Left lung (tissue), 10 donors: ENCODE data around the gene PRRG4. TPM values are rescaled to one million over a fixed set of nuclear protein-coding genes. Genes with fewer than 3 reads are reported as not detected.

Experiments used
- ATAC-seq: fragments of 200-7000 bp; cut with Tn5 transposase; one replicate; pipeline ENCODE4 v1.9.1; 2020; ENCODE audit warnings: moderate library complexity
- DNase-seq, 4 donors: peaks; one replicate each; pipeline ENCODE4 v3.0.0-alpha.2; 2013 to 2020
- H3K27ac ChIP-seq, 2 donors: fragments of 200-600 bp; sonication (generic) in 1 of 2; one replicate each; pipeline versions ENCODE4 v1.5.0 to v1.8.0; 2020 to 2021
- H3K27me3 ChIP-seq, 2 donors: fragments of 200-600 bp; sonication (generic) in 1 of 2; one replicate each; pipeline versions ENCODE4 v1.5.0 to v1.8.0; 2020 to 2021
- H3K36me3 ChIP-seq, 2 donors: fragments of 200-600 bp; sonication (generic) in 1 of 2; one replicate each; pipeline versions ENCODE4 v1.5.0 to v1.8.0; 2020 to 2021
- H3K4me1 ChIP-seq, 2 donors: fragments of 200-600 bp; one replicate each; pipeline ENCODE4 v1.8.0; 2021
- H3K4me3 ChIP-seq, 2 donors: fragments of 200-600 bp; sonication (generic) in 1 of 2; one replicate each; pipeline versions ENCODE4 v1.5.0 to v1.8.0; 2020 to 2021; ENCODE audit warnings: mild to moderate bottlenecking in 1 of 2
- H3K9me3 ChIP-seq, 2 donors: fragments of 200-600 bp; sonication (generic) in 1 of 2; one replicate each; pipeline versions ENCODE4 v1.5.0 to v1.8.0; 2020 to 2021
- intact Hi-C, 2 donors: fragments of 100-400 bp; cut with DNase I; formaldehyde crosslinking; loops; one replicate each; pipeline versions ENCODE4 v1.11.2 to v1.14.2; 2022
- polyA plus RNA-seq, 6 donors: library from polyadenylated mRNA; unstranded; fragments of 120-200 nt; gene quantifications; one replicate each; pipeline ENCODE4 v1.2.1, GENCODE V29; 2013; ENCODE audit not compliant: insufficient read length in 6 of 6
- total RNA-seq, 2 donors: library from RNA; stranded (reverse); fragmentation: NEBNext Ultra II Directional; extraction: Animal tissue kit (Norgen Biotek cat#: 25700); gene quantifications; one replicate each; pipeline ENCODE4 v1.2.1, GENCODE V29; 2021
- TF ChIP-seq, protein P1 (sequence below), 2 donors: fragments of 200-600 bp; sonication (generic) in 1 of 2; IDR thresholded peaks; one replicate each; pipeline versions ENCODE4 v1.5.0 to v1.8.0; 2021; ENCODE audit warnings: antibody characterized with exemption in 2 of 2
- donor health status: DM: no; HTN: yes; CAD: no.
- donor health status: DM: no; HTN: no; CAD: no.

PRRG4 gene
- total and polyA plus RNA-seq, 8 donors, result 1.3 to 14.2 (median 2.4) TPM

DNA sequence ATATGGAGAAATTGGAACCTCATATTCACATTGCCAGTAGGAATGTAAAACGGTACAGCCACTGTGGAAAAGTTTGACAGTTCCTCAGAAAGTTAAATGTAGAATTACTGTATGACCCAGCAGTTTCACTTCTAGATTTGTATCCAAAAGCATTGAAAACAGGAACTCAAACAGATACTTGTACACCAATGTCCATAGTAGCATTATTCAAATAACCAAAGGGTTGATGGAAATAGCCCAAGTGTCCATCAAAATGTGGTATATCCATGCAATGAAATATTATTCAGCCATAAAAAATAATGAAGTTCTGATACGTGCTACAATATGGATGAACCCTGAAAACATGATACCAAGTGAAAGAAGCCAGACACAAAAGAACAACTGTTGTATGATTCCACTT is 17.8 kb downstream of the PRRG4 start:
- Histone ChIP-seq H3K27me3 (no peaks in the 10 kb centered on the region), H3K4me1 (peaks cover 0 to 20% of the 10 kb centered on the region in 2 donors), H3K9me3 (no peaks in the 10 kb centered on the region), H3K27ac (no peak overlapping the region), H3K36me3 (no peaks in the 10 kb centered on the region), H3K4me3 (no peak overlapping the region)
- TF ChIP-seq, protein P1, sequence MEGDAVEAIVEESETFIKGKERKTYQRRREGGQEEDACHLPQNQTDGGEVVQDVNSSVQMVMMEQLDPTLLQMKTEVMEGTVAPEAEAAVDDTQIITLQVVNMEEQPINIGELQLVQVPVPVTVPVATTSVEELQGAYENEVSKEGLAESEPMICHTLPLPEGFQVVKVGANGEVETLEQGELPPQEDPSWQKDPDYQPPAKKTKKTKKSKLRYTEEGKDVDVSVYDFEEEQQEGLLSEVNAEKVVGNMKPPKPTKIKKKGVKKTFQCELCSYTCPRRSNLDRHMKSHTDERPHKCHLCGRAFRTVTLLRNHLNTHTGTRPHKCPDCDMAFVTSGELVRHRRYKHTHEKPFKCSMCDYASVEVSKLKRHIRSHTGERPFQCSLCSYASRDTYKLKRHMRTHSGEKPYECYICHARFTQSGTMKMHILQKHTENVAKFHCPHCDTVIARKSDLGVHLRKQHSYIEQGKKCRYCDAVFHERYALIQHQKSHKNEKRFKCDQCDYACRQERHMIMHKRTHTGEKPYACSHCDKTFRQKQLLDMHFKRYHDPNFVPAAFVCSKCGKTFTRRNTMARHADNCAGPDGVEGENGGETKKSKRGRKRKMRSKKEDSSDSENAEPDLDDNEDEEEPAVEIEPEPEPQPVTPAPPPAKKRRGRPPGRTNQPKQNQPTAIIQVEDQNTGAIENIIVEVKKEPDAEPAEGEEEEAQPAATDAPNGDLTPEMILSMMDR (IDR thresholded peaks at IDR 0.05), result no peak
- intact Hi-C loops, result no loop called here
- DNase-seq, result no peak
- no peak for ATAC-seq

DNA sequence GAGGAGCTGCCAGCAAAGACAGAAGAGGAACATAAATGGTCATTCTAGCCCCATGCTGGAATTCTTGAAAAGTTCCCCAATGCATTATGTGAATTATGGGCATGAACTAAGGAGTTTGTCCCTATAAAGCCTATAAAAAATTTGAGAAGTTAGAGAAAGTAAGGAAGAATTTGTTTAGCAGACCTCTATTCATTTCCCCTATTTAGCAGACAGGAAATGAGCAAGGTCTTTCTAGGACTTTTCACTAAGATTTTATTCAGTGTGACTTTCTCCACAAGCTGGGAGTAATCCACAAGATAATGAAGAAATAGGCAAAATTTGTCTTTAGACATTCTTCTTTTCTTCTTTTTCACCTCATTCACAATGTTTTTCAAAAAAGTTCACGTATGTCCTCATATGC is 20.0 kb downstream of the PRRG4 start:
- TF ChIP-seq, protein P1 (IDR thresholded peaks at IDR 0.05), result no peak
- H3K9me3 ChIP-seq, result no peaks in the 10 kb centered on the region
- peaks cover 0 to 20% of the 10 kb centered on the region in 2 donors for H3K4me1 ChIP-seq
- no peak overlapping the region for H3K27ac ChIP-seq
- intact Hi-C loops, result no loop called here
- no peak for DNase-seq
- no peaks in the 10 kb centered on the region for H3K27me3 ChIP-seq
- H3K4me3 ChIP-seq, result no peak overlapping the region
- H3K36me3 ChIP-seq, result peaks cover 0 to 12% of the 10 kb centered on the region in 2 donors
- no peak for ATAC-seq

DNA sequence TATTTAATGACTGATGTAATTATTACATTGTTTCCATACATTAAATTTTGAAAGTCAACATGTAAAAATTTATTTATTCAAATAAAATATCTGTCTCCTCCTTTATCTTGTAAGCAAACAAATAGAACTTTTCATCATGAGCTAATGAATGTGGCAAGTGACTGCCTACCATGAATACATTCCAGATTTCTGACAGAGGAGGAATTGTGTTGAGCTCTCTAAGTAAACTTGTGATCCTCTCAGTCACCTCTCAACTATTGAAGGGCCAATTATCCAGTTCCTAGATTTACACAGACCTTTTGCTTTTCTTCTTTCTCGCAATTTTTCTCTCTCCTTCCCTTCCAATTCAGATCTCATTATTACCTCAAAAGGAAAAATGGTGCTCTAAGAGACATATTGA is 21.5 kb downstream of the PRRG4 start:
- DNase-seq (no peak), ATAC-seq (no peak)

DNA sequence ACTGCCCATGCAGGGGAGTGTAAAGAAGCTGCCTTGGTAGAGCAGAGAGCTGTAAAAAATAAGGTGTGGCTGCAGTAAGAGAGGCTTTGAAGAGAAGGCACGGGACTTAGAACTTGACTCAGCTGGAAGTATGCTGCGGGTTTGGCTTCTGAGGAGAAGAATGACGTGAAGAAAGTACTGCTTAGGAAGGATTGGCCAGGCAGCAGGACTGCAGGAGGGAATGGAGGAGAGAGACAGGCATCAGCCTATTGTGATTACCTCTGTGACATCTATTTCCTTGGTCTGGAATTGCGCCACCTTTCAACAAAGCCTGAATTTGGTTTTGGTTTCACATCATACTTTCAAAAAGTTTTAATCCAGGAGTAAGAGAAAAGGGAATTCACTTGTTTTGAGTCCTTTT is 22.5 kb downstream of the PRRG4 start:
- intact Hi-C loops, result no loop called here
- Histone ChIP-seq H3K27me3 (no peaks in the 10 kb centered on the region), H3K9me3 (no peaks in the 10 kb centered on the region), H3K36me3 (peaks cover 0 to 12% of the 10 kb centered on the region in 2 donors), H3K27ac (peak overlapping the region in 1 of 2 donors; percentile 48), H3K4me3 (no peak overlapping the region), H3K4me1 (peaks cover 0 to 20% of the 10 kb centered on the region in 2 donors)
- DNase-seq, result peak in 2 of 4 donors; percentile 7 to 38
- TF ChIP-seq, protein P1 (IDR thresholded peaks at IDR 0.05), result no peak
- ATAC-seq, result peak; percentile 98

More for the DNA sequence above, 21.5 kb downstream of the PRRG4 start:
- Histone ChIP-seq H3K36me3 (peaks cover 0 to 12% of the 10 kb centered on the region in 2 donors), H3K4me3 (no peak overlapping the region), H3K9me3 (no peaks in the 10 kb centered on the region), H3K27me3 (no peaks in the 10 kb centered on the region), H3K27ac (no peak overlapping the region), H3K4me1 (peaks cover 0 to 20% of the 10 kb centered on the region in 2 donors)
- intact Hi-C loops, result no loop called here
- TF ChIP-seq, protein P1 (IDR thresholded peaks at IDR 0.05), result no peak

DNA sequence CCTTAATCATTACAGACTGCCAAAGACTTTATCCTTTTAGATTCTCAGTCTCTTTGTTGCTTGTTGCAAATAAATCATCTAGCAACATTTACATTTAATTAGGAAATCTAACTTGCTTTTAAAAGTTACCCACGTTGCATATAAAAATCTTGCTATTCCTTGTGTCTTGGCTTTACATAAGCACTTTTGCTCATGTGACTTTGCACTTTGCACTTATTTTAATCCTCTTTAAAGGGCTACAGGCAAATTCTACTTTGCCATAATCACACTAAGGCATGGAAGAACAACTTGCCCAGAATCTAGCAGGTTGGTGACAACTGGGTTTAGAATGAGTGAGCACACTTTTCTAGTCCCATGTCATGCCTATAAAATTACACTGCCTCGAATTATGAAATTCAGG is 25.9 kb downstream of the PRRG4 start:
- no peak overlapping the region for H3K4me3 ChIP-seq
- intact Hi-C loops, result no loop called here
- TF ChIP-seq, protein P1 (IDR thresholded peaks at IDR 0.05), result no peak

More for the DNA sequence above, 25.9 kb downstream of the PRRG4 start:
- DNase-seq (no peak), ATAC-seq (no peak)
- peaks cover 0 to 12% of the 10 kb centered on the region in 2 donors for H3K36me3 ChIP-seq
- no peaks in the 10 kb centered on the region for H3K27me3 ChIP-seq
- peaks cover 0 to 6% of the 10 kb centered on the region in 2 donors for H3K4me1 ChIP-seq
- no peaks in the 10 kb centered on the region for H3K9me3 ChIP-seq
- no peak overlapping the region for H3K27ac ChIP-seq
